H1 (cell line): Measurements from ENCODE around the gene RILPL2. TPM values are rescaled to one million over a fixed set of nuclear protein-coding genes. Genes with fewer than 3 reads are reported as not detected.

Experiments
- ASH2L ChIP-seq: fragments of 200-600, 300-600 bp; sonication (generic); IDR thresholded peaks from one replicate; pipeline ENCODE4 v1.7.1; 2017; ENCODE audit warnings: low read length
- CBX8 ChIP-seq: fragments of 300-800, 300-1000 bp; sonication (generic); IDR thresholded peaks from 2 replicates; pipeline ENCODE4 v1.7.1; 2016; ENCODE audit warnings: low read depth, low read length, borderline replicate concordance
- HDAC6 ChIP-seq: IDR thresholded peaks from one replicate; pipeline ENCODE4 v1.7.1; 2012; ENCODE audit warnings: low read depth, mild to moderate bottlenecking, inconsistent platforms, low read length, moderate library complexity
- POU5F1 ChIP-seq: IDR thresholded peaks from 2 replicates; pipeline ENCODE4 v1.6.1; 2011; ENCODE audit warnings: low read depth, mild to moderate bottlenecking, low read length, moderate library complexity
- SP1 ChIP-seq: IDR thresholded peaks from 2 replicates; pipeline ENCODE4 v1.6.1; 2011; ENCODE audit warnings: low read depth, low read length
- TAF1 ChIP-seq: IDR thresholded peaks from 2 replicates; pipeline ENCODE4 v1.6.1; 2011; ENCODE audit warnings: mild to moderate bottlenecking, low read depth, low read length
- TEAD4 ChIP-seq: IDR thresholded peaks from 2 replicates; pipeline ENCODE4 v1.6.1; 2012; ENCODE audit warnings: low read depth, low read length, inconsistent platforms, mixed read lengths
- polyA plus RNA-seq, 7 experiments: library from polyadenylated mRNA; depleted of rRNA in 3 of 7; stranded (reverse) in 5 of 7; unstranded in 2 of 7; fragments of >200 nt in 5 of 7; fragments of 200-250 nt in 2 of 7; gene quantifications; 1 replicate in 5 of 7; 2 replicates in 1 of 7; 4 replicates in 1 of 7; pipeline versions ENCODE4 v1.2.1 to v1.2.3, GENCODE V29; 2011 to 2013; ENCODE audit warnings: missing spikeins in 2 of 7, mixed read lengths in 2 of 7
- total RNA-seq: library from RNA; stranded (reverse); fragmentation: NEBNext Ultra II Directional; extraction: Animal tissue kit (Norgen Biotek cat#: 25700); gene quantifications from 2 replicates; pipeline ENCODE4 v1.2.1, GENCODE V29; 2021

RILPL2 gene
- total and polyA plus RNA-seq, 2 of the 8 experiments (the other 6 are each of a cell fraction or from before 2014, with no cell fraction given) = 0.77 to 1.4 TPM

GRCh38 chr12:123444092-123445026, 7.9 kb upstream of the RILPL2 start (continued):
- TF ChIP-seq CBX8 = no peak
- no peak for TF ChIP-seq POU5F1
- TF ChIP-seq SP1 = no peak
- TF ChIP-seq TEAD4 = no peak
- no peak for TF ChIP-seq TAF1
- no peak for TF ChIP-seq HDAC6
- TF ChIP-seq ASH2L = no peak
